Testis (tissue), 3 donors: ENCODE data around the gene NCAM2. TPM values are rescaled to one million over a fixed set of nuclear protein-coding genes. Genes with fewer than 3 reads are reported as not detected.

Experiments used
- DNase-seq: peaks from one replicate; pipeline ENCODE4 v3.0.0-alpha.2; 2019
- H3K27ac ChIP-seq, 2 donors: fragments of 200-600 bp; sonication (generic); one replicate each; pipeline ENCODE4 v1.5.1; 2019
- H3K27me3 ChIP-seq: fragments of 200-600 bp; sonication (generic); one replicate; pipeline ENCODE4 v1.5.1; 2019
- H3K36me3 ChIP-seq: fragments of 200-600 bp; sonication (generic); one replicate; pipeline ENCODE4 v1.5.1; 2017; ENCODE audit warnings: low read depth; ENCODE audit errors: missing control alignments
- H3K4me1 ChIP-seq: fragments of 200-600 bp; sonication (generic); one replicate; pipeline ENCODE4 v1.5.1; 2019
- H3K4me3 ChIP-seq, 2 donors: fragments of 200-600 bp; sonication (generic); one replicate each; pipeline ENCODE4 v1.5.1; 2017 to 2019
- H3K9me3 ChIP-seq: fragments of 200-600 bp; sonication (generic); one replicate; pipeline ENCODE4 v1.5.1; 2017
- CTCF ChIP-seq, 3 experiments: fragments of 450-650 bp in 2 of 3; fragments of 200-600 bp in 1 of 3; sonication (generic) in 1 of 3; IDR thresholded peaks; one replicate each; pipeline ENCODE4 v1.5.1; 2016 to 2019; ENCODE audit warnings: antibody characterized with exemption in 3 of 3, mild to moderate bottlenecking in 2 of 3, moderate library complexity in 1 of 3
- POLR2A ChIP-seq: fragments of 450-650 bp; IDR thresholded peaks from one replicate; pipeline ENCODE4 v1.6.1; 2017; ENCODE audit warnings: antibody characterized with exemption, mild to moderate bottlenecking, moderate library complexity
- WGBS, 2 donors: methylation state at CpG; one replicate each; pipeline ENCODE4 v1.1.5; 2018; 5-methylcytosine and 5-hydroxymethylcytosine counted together
- intact Hi-C: fragments of 100-400 bp; cut with DNase I; formaldehyde crosslinking; loops from one replicate; pipeline ENCODE4 v1.15.1; 2023; ENCODE audit warnings: low total_unique reads
- polyA plus RNA-seq: library from polyadenylated mRNA; stranded (reverse); fragments of 350-450 nt; fragmentation: Illumina TruSeq; extraction: RNeasy Lipid Tissue Mini Kit (QIAGEN cat#74804); gene quantifications from one replicate; pipeline ENCODE4 v1.2.3, GENCODE V29; 2014; ENCODE audit warnings: low read depth, low replicate concordance; ENCODE audit not compliant: insufficient read depth
- total RNA-seq, 2 donors: library from RNA; depleted of rRNA; stranded (reverse); fragments of >200 nt; gene quantifications; one replicate each; pipeline ENCODE4 v1.2.3, GENCODE V29; 2016

NCAM2 gene
- total and polyA plus RNA-seq, 3 donors from 2014 or later = 22.4 to 26.9 (median 26.1) TPM

GRCh38 chr21:21559285-21560045, 561.3 kb downstream of the NCAM2 start:
- 78 to 94% methylated on average over 2 of the region's 2 CpGs for WGBS, 2 donors
- Histone ChIP-seq H3K4me3 (no peak overlapping the region), H3K27me3 (no peaks in the 10 kb centered on the region), H3K36me3 (no peaks in the 10 kb centered on the region), H3K4me1 (no peaks in the 10 kb centered on the region), H3K27ac (no peak overlapping the region), H3K9me3 (no peaks in the 10 kb centered on the region)
- TF ChIP-seq POLR2A = no peak
- TF ChIP-seq CTCF (IDR thresholded peaks at IDR 0.05) = no peak
- no peak for DNase-seq
- intact Hi-C loops = no loop called here
